ENCODE data around the gene CKMT1B.
"Not testable (repeated sequence)": the region's sequence is repeated elsewhere in the genome, so short reads cannot be mapped to it uniquely, and the experiment has no call there.

CKMT1B gene

DNA sequence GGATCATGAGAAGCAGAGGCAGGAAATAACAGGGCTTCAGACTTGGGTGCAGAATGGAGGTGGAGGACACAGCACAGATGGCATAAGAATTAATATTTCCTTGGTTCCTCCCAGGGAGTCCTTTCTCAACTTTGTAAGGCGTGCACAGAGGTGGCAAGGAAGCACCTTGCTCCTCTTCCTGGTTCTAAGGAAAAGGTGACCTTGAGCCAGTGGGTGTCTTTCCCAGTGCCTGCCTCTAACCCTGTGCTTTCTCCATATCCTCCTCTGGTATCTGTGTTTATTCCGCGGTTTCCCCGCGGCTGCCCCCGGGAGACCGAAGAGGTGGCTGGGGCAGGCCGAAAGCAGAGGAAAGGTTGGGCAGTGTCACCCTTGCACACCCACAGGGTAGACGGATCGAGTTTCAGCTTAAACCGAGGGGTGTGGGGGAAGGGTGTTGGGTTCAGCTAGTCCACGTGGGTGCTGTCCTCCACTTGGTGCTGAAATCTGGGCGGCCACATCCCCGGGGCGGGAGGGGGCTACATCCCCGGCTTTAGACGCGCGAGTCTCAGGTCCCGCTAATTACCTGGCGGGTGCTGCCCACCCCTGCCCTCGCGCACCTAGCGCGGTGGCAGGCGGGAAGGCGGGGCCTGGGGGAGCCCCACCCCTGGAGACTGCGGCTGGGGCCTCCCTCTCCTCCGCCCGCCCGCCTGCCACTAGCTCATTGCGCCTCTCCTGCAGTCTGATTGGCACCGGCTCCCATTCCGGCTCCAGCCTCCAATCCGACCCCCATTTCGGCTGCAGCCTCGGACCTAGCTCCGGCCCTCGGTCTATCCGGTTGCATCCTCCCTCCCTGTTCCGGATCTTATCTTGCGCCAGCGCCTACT, at the start of gene CKMT1B:
Gene CKMT1B, plus strand, starts transcription at position 700 of the 863 bp plus-strand sequence. CDS start 192 bp downstream, outside the sequence.
- in situ Hi-C loops (cut with MboI; ENCODE audit: low sequenced_read_pairs), result not testable (repeated sequence)

DNA sequence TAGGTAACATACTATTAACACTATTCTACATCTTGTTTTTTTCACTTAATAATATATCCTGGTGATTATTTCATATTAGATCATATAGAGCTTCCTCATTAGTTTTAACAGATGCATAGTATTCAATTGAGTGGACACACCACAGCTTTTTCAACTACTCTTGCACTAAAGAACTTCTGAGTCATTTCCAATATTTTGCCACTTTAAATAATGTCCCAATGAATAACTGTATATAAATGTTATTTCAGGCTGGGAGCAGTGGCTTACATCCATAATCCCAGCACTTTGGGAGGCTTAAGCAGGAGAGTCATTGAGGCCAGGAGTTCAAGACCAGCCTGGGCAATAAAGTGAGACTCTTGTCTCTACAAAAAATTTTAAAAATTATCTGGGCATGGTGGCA, 49.6 kb upstream of the CKMT1B start:
- in situ Hi-C loops (cut with MboI; ENCODE audit: low sequenced_read_pairs), result no loop called here

DNA sequence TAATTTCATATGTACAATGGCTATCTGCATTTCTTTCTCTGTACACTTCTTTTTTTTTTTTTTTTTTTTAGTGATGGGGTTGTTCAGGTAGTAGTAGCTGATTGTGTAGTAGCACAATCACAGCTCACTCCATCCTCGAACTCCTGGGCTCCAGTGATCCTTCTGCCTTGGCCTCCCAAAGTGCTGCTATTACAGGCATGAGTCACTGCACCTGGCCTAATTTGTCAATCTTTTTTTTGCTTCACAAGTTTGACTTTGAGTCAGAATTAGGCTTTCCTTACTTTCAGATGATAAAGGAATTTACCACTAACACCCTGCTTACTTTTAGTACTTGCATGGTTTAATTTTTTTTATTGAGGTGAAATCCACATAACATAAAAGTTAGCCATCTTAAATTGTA, 48.4 kb upstream of the CKMT1B start:
- in situ Hi-C loops (cut with MboI; ENCODE audit: low sequenced_read_pairs), result no loop called here

DNA sequence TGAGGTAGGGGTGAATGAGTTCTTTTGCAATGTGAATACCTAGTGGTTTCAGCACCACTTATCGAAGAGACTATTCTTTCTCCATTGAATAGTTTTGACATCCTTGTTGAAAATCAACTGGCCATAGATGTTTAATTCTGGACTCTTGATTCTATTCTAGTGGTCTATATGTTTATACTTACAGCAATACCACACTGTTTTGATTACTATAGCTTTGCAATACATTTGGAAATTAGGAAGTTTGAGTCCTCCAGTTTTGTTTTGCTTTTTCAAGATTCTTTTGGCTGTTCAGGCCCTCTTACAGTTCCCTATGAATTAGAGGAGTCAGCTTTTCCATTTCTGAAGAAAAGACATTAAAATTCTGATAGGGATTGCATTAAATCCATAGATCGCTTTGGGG, 46.3 kb upstream of the CKMT1B start:
- in situ Hi-C loops (cut with MboI; ENCODE audit: low sequenced_read_pairs), result no loop called here

DNA sequence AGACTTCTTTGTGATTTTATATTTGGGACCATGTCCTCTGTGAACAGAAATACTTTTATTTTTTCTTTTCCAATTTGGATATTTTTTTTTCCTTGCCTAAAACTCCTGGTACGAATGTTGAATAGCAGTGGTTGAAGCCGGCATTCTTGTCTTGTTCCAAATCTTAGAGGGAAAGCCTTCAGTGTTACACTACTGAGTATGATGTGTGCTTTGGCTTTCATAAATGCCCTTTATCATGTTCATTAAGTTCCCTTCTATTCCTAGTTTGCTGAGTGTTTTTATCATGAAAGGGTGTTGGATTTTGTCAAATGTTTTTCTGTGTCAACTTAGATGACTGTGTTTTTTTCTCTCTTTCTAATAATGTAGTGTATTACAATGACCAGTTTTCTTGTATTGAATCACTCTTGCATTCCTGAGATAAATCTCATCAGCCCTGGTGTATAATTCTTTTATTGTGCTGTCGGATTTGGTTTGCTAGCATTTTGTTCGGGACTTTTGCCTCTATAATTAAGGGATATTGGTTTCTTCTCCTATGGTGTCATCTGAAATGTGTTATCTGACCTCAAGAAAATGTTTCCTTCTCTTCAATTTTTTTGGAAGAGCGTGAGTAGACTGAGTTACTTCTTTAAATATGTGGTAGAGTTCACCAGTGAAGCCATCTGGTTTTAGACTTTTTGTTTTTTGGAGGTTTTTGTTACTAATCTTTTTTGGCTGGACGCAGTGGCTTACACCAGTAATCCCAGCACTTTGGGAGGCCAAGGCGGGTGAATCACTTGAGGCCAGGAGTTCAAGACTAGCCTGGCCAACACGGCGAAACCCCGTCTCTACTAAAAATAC, 43.1 kb upstream of the CKMT1B start:
- in situ Hi-C loops (cut with MboI; ENCODE audit: low sequenced_read_pairs), result no loop called here

DNA sequence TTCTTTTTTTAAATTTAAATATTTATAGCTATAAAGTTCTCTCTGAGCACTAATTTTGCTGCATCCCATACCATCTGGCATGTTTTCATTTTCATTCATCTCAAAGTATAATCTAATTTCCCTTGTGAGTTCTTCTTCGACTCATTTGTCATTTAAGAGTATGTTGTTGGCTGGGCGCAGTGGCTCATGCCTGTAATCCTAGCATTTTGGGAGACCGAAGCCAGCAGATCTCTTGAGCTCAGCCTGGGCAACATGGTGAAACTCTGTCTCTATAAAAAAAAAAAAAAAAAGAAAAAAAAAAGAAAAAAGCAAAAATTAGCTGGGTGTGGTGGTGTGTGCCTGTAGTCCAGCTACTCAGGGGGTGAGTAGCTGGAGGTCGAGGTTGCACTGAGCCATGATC, 41.6 kb upstream of the CKMT1B start:
- in situ Hi-C loops (cut with MboI; ENCODE audit: low sequenced_read_pairs), result no loop called here

DNA sequence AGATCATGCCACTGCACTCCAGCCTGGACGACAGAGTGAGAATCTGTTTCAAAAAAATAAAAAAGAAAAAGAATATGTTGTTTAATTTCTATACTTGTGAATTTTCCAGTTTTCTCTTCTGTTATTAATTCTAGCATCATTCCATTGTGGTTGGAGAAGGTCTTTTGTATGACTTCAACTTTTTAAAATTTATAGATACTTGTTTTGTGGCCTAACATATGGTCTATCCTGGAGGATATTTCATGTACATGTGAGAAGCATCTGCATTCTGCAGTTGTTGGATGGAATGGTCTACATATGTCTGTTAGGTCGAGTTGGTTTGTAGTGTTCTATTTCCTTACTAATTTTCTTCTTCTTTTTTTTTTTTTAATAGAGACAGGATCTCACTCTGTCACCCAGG, 40.8 kb upstream of the CKMT1B start:
- in situ Hi-C loops (cut with MboI; ENCODE audit: low sequenced_read_pairs), result no loop called here

DNA sequence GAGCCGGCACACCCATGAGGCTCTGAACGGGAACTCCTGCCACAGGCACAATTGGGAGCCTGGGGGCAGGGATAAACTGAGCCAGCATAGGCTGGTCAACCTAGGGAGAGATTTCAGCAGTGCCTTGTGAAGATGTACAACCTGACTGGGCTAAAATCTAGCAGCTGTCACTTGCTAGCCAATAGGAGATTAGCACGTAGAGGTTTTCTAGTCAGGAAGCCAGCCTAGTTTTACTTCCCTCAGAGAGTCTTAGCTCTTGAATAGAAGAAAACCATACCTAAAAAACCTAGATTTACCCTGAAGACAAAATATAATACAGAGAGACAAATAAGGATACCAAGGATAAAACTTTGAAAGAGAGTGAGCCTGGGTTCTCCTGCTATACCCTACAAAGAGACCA, 31.1 kb upstream of the CKMT1B start:
- in situ Hi-C loops (cut with MboI; ENCODE audit: low sequenced_read_pairs), result not testable (repeated sequence)

DNA sequence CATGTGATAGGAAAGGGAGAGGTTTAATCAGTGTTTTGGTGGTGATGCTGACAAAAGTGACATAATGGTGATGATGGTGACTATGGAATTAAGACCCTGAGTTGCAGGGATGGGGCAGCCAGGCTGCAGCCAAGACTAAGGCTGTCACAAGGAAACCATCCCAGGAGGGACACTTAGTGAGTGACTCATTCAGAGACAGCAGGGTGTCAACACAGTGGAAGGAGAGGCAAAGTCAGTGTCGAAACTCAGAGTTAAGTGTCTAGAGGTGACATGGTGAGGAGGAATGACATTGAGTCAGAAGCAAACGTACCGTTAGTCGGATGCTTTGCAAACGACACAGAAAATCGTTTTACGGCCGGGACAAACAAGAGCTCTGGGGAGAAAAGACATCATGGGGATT, 30.0 kb upstream of the CKMT1B start:
- in situ Hi-C loops (cut with MboI; ENCODE audit: low sequenced_read_pairs), result not testable (repeated sequence)

DNA sequence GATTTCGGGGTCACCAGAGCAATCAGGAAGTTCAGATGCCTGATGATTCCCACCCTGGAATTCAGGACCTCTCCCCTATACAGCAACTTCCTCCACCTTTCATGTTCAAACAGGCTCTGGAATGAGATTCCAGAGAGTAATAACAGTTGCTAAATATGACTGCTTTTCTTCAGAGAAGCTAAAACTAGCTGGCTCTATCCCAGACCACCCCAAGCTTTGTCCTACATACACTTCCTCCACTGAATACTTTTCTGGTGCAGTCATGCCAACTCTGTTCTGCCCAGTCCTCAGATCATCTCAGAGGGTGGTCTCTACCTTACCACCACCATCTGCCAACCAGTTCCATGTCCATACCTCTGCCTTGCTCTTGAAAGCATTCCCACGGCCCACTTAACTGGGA, 27.2 kb upstream of the CKMT1B start:
- in situ Hi-C loops (cut with MboI; ENCODE audit: low sequenced_read_pairs), result not testable (repeated sequence)

DNA sequence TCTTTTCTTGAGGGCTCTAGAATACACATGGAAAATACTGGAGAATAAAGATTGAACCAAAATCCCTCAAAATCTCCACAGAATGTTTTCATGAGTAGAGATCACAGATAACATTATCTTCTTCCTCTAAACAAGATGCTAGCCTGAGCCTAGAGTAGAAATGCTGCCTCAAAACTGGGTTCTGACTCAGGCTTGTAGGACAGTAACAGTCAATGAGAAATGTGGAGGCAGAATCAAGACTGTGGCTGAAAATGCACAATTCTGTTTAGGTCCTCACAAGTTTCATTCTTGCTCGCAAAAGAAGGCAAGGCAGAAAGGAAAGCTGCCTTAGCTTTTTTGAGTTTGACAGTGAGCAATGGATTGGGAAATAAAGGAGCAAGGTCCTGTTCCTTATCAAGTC, 19.2 kb upstream of the CKMT1B start:
- in situ Hi-C loops (cut with MboI; ENCODE audit: low sequenced_read_pairs), result not testable (repeated sequence)

DNA sequence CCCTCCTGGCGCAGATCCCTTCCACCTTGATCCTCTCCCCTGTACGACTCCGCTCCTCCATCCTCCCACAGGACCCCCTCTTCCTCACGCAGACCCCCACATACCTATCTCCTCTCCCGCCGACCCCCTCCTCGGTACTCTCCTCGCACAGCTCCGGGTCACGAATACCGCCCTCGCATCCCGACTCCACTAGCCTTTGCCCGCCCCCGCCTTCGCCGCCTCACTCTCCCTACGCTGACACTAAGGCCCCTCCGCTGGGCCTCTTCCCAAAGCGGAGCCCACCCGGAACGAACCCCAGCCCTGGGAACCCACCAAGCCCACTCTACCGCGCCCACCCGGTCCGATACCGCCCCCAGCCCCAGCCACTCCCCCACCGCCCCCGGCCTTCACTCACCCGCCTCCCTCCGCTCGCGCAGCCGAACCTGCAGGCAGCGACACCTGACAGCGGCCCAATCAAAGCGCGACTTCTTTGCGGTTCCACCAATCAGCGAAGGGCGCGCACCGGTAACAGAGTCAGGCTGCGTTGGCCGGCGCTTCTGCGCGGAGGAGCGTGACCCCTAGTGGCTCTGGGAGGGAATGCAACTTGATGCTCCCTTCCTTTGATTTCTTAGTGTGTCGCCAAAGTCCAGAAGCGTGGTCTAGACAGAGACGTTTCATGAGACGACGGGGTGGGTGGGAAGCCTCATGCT, 3.9 kb upstream of the CKMT1B start, which contains the start of gene PPIP5K1:
Gene PPIP5K1, minus strand, starts transcription at position 431 of the 689 bp plus-strand sequence. CDS start 5,704 bp downstream, outside the sequence.
- in situ Hi-C loops (cut with MboI; ENCODE audit: low sequenced_read_pairs), result not testable (repeated sequence)

DNA sequence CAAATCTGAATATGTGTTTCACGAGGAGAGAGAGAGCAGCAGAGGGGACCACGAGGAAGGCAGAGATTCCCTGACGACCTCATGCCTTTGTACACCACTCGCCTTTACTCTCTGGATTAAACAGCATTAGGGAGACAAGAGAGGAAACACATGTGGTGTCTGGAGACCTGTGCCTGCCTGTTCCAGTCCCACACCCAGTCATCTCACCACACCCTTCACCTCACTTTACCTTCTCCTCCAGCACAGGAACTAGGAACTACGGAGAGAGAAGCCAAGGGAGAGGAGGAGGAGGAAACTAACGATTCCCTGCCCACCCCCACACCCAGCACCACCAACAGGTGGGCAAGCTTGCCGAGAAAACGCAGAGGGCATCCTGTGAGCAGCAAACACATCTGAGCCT, 986 bp upstream of the CKMT1B start:
- in situ Hi-C loops (cut with MboI; ENCODE audit: low sequenced_read_pairs), result not testable (repeated sequence)

DNA sequence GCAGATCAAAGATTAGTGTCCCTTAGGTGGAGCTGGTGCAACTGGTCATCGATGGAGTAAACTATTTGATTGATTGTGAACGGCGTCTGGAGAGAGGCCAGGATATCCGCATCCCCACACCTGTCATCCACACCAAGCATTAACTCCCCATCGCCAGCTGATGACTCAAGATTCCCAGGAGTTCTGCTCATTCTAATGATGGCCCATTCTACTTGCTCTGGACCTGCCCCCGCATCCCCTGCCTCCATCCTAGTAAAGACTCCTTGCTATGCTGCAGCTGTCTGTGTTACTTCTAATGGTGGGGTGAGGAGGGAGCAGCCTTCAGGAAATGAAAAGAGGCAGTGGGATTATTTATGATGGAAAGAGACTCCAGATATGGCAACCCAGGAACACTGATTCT, 5.3 kb downstream of the CKMT1B start:
- in situ Hi-C loops (cut with MboI; ENCODE audit: low sequenced_read_pairs), result not testable (repeated sequence)

DNA sequence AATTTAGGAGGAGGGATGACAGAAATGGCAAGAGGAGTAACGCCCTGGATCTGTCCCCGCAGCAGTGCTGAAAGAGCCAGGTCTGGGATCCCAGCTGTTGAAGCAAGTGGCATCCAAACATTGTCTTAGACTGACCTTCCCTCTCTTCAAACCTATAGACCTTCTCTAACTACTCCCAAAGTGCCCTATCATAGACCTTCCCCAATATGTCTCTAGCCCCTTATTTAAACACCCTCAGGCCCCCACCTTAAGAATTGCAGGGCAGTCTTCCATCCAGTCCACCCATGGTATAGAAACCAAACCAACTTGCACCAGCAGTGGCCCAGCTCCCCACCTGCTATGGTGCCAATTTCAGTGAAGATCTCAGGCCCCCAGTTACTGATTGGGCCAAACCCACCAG, 6.4 kb downstream of the CKMT1B start:
- in situ Hi-C loops (cut with MboI; ENCODE audit: low sequenced_read_pairs), result not testable (repeated sequence)

DNA sequence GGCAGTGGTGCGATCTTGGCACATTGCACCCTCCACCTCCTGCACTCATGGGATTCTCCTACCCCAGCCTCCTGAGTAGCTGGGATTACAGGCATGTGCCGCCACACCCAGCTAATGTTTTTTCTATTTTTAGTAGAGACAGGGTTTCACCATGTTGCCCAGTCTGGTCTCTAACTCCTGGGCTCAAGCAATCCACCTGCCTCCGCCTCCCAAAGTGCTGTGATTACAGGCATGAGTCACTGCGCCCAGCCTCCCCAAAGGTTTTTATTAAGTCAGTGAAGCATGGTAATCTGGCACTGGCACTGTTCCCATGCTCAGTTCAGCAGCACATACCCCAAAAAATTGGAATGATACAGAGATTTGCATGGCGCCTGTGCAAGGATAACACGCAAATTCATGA, 8.4 kb downstream of the CKMT1B start:
- in situ Hi-C loops (cut with MboI; ENCODE audit: low sequenced_read_pairs), result not testable (repeated sequence)

DNA sequence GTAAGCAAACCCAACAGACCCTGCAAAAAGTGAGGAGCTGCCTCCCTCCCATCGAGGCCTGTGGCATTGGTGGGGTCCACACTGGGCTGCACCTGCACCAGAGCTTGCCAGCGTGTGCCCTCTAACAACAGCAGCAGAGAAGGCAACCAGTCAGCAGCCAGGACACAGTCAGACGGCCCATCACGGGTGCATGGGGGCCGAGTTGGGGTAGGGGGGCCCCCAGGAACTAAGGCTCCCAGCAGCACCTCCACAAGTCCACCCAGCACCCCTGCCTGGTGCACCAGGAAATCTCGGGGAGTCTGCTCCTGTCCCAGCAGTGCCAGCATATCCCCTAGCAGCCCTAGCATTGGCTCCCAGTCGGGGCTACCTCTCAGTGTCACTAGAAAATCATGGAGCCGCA, 23.9 kb downstream of the CKMT1B start:
- in situ Hi-C loops (cut with MboI; ENCODE audit: low sequenced_read_pairs), result not testable (repeated sequence)

DNA sequence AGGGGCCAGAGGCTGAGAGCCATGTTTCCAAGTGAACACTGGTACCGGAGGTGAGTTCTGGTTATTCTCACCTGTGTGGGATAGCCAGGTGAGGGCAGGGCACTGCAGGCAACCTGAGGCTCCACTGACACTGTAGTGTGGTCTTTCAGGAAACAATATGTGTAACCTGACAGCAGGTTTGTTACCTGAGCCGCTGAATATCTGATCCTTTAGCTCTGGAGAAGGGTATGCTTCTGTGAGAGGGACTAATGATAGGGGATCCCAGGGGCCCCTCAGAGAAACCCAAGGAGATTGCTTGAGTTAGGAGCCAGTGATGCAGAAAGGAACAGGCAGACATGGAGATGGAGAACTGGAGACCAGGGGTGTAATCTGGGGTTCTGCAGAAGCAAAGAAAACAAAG, 24.9 kb downstream of the CKMT1B start, which contains the start of gene STRC:
Gene STRC, minus strand, starts transcription at position 101 of the 400 bp plus-strand sequence. Its CDS starts 78 bp downstream, at position 23.
- in situ Hi-C loops (cut with MboI; ENCODE audit: low sequenced_read_pairs), result not testable (repeated sequence)

DNA sequence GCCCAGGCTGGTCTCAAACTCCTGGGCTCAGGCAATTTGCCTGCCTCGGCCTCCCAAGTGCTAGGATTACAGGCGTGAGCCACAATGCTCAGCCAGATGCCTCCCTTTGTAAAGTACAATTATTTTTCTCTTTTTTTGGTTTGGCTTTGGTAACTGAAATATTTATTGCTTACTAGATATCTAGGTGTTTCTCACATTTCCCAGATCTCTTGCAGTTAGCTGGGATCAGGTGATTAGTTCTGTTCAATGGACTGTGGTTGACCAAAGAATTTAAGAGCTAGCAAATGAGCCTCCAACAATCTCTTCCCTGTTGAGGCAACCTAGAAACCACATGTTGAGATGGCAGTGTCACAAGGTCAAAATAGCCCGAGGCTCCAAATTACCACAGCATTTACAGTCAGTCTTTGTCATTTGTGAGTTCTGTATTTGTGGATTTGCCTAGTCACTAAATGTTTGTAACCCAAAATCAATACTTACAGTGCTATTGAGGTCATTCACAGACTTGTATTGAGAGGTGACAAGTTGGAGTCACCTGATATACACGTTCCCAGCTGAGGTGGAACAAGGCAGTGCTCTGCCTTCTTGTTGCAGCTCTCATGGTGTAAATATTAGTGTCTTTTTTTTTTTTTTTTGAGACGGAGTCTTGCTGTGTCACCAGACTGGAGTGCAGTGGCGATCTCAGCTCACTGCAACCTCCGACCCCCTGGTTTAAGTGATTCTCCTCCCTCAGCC, 28.4 kb downstream of the CKMT1B start:
- in situ Hi-C loops (cut with MboI; ENCODE audit: low sequenced_read_pairs), result not testable (repeated sequence)

DNA sequence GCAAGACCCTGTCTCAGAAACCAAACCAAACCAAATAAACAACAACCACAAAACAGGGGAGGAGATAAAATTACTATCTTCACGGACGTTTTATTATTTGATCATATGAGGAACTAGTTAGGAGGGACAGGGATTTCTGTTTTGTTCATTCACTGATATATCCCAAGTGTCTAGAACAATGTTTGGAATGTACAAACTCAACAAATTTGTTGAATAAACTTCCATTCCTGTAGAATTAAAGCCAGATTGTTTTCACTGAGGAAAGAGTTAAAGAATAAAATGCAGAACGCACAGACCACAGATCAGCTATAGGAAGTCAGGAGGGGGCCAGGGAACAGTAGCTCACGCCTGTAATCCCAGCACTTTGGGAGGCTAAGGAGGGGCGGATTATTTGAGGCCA, 31.3 kb downstream of the CKMT1B start:
- in situ Hi-C loops (cut with MboI; ENCODE audit: low sequenced_read_pairs), result no loop called here
